H1 (cell line): ENCODE data around the gene KAT8. TPM values are rescaled to one million over a fixed set of nuclear protein-coding genes. Genes with fewer than 3 reads are reported as not detected.

ENCODE experiments used
- CTCF ChIA-PET: fragments of 300-600 bp; sonication (Branson Sonifier 250); formaldehyde crosslinking; loops from one replicate; lab custom pipeline; 2021; ENCODE audit not compliant: partially characterized antibody; lab: Charles Lee
- POLR2A ChIA-PET: fragments of 300-600 bp; sonication (Branson Sonifier 250); formaldehyde crosslinking; loops from one replicate; lab custom pipeline; 2021; ENCODE audit warnings: inconsistent platforms; ENCODE audit not compliant: partially characterized antibody; lab: Charles Lee
- DNase-seq, 2 experiments: peaks; one replicate each; pipeline versions ENCODE4 v3.0.0 to v3.0.0-alpha.2; 2010 to 2022; ENCODE audit warnings: low spot score in 2 of 2, low read depth in 1 of 2, mixed read lengths in 1 of 2
- FAIRE-seq: peaks from 2 replicates; lab custom pipeline; 2011; peaks lifted over from hg19 to GRCh38; lab: Jason Lieb, UNC
- H2AFZ ChIP-seq: 2 replicates; pipeline ENCODE4 v1.8.1; 2012; ENCODE audit warnings: low read length, inconsistent platforms
- H2AK5ac ChIP-seq: 2 replicates; pipeline ENCODE4 v1.6.1; 2013; ENCODE audit warnings: low read depth, low read length
- H2BK120ac ChIP-seq: replicated peaks from 2 replicates; pipeline ENCODE3; 2013; ENCODE audit warnings: low read depth, low read length, inconsistent platforms
- H2BK12ac ChIP-seq: 2 replicates; pipeline ENCODE4 v1.6.1; 2013; ENCODE audit warnings: low read depth, low read length
- H2BK15ac ChIP-seq: 2 replicates; pipeline ENCODE4 v1.6.1; 2013; ENCODE audit warnings: low read length
- H2BK20ac ChIP-seq: 2 replicates; pipeline ENCODE4 v1.6.1; 2013; ENCODE audit warnings: low read length
- H2BK5ac ChIP-seq: 2 replicates; pipeline ENCODE4 v1.6.1; 2013; ENCODE audit warnings: low read depth, low read length
- H3K14ac ChIP-seq: 2 replicates; pipeline ENCODE4 v1.6.1; 2013; ENCODE audit warnings: inconsistent platforms; ENCODE audit not compliant: insufficient read length
- H3K18ac ChIP-seq: 2 replicates; pipeline ENCODE4 v1.6.1; 2013; ENCODE audit warnings: low read length; ENCODE audit errors: extremely low read depth
- H3K23ac ChIP-seq: 2 replicates; pipeline ENCODE4 v1.6.1; 2013; ENCODE audit warnings: inconsistent platforms; ENCODE audit not compliant: insufficient read length
- H3K23me2 ChIP-seq: 2 replicates; pipeline ENCODE4 v1.6.1; 2013; ENCODE audit warnings: low read depth, low read length
- H3K27ac ChIP-seq: 2 replicates; pipeline ENCODE4 v1.6.1; 2011; ENCODE audit warnings: low read depth, low read length, inconsistent platforms
- H3K27me3 ChIP-seq, 4 experiments: replicated peaks in 1 of 4; 1 replicate in 1 of 4; 2 replicates in 3 of 4; pipeline versions ENCODE4 v1.6.1 to v1.8.1; 2011 to 2013; ENCODE audit warnings: low read length in 3 of 4, mild to moderate bottlenecking in 3 of 4, inconsistent platforms in 2 of 4, mixed read lengths in 2 of 4, moderate library complexity in 1 of 4; ENCODE audit not compliant: control insufficient read depth in 3 of 4, insufficient read depth in 3 of 4; ENCODE audit errors: extremely low read depth in 1 of 4
- H3K36me3 ChIP-seq, 4 experiments: 2 replicates each; pipeline versions ENCODE4 v1.6.1 to v1.8.1; 2011 to 2013; ENCODE audit warnings: mild to moderate bottlenecking in 4 of 4, low read length in 3 of 4, moderate library complexity in 2 of 4, control low read depth in 1 of 4, inconsistent platforms in 1 of 4; ENCODE audit not compliant: insufficient read depth in 4 of 4, control insufficient read depth in 2 of 4
- H3K4ac ChIP-seq: replicated peaks from 2 replicates; pipeline ENCODE3; 2013; ENCODE audit warnings: low read length, low read depth, mixed read lengths, inconsistent platforms; ENCODE audit not compliant: insufficient read length
- H3K4me1 ChIP-seq, 4 experiments: replicated peaks in 1 of 4; 1 replicate in 1 of 4; 2 replicates in 3 of 4; pipeline versions ENCODE4 v1.6.1 to v1.8.1; 2011 to 2013; ENCODE audit warnings: low read length in 3 of 4, inconsistent platforms in 2 of 4, mixed read lengths in 1 of 4; ENCODE audit not compliant: insufficient read depth in 4 of 4, control insufficient read depth in 3 of 4
- H3K4me2 ChIP-seq, 2 experiments: 2 replicates each; pipeline versions ENCODE4 v1.6.1 to v1.8.1; 2011 to 2013; ENCODE audit warnings: low read depth in 2 of 2, low read length in 2 of 2, control low read depth in 1 of 2, inconsistent platforms in 1 of 2, mild to moderate bottlenecking in 1 of 2; ENCODE audit not compliant: insufficient read depth in 1 of 2
- H3K4me3 ChIP-seq, 4 experiments: fragments of 200-600, 300-600 bp in 1 of 4; sonication (generic), shearing (Covaris generic), sonication (Bioruptor Twin) in 1 of 4; 2 replicates each; pipeline versions ENCODE4 v1.5.1 to v1.8.1; 2011 to 2016; ENCODE audit warnings: low read length in 4 of 4, low read depth in 3 of 4, control low read depth in 2 of 4, inconsistent platforms in 2 of 4, mild to moderate bottlenecking in 2 of 4, mixed read lengths in 1 of 4, moderate library complexity in 1 of 4; ENCODE audit not compliant: insufficient read depth in 2 of 4; ENCODE audit errors: extremely low read depth in 1 of 4
- H3K56ac ChIP-seq: replicated peaks from 2 replicates; pipeline ENCODE3; 2013; ENCODE audit warnings: low read depth, mild to moderate bottlenecking, mixed read lengths, low read length, inconsistent platforms; ENCODE audit not compliant: insufficient read length
- H3K79me1 ChIP-seq: 2 replicates; pipeline ENCODE4 v1.6.1; 2013; ENCODE audit warnings: low read depth, low read length, control low read depth
- H3K79me2 ChIP-seq, 2 experiments: 2 replicates each; pipeline versions ENCODE4 v1.6.1 to v1.8.1; 2012 to 2013; ENCODE audit warnings: low read length in 2 of 2, mild to moderate bottlenecking in 2 of 2, inconsistent platforms in 1 of 2; ENCODE audit not compliant: insufficient read depth in 2 of 2, control insufficient read depth in 1 of 2
- H3K9ac ChIP-seq, 4 experiments: replicated peaks in 1 of 4; 1 replicate in 1 of 4; 2 replicates in 3 of 4; pipeline versions ENCODE4 v1.6.1 to v1.8.1; 2011 to 2013; ENCODE audit warnings: low read depth in 3 of 4, low read length in 3 of 4, control low read depth in 2 of 4, mild to moderate bottlenecking in 2 of 4, moderate library complexity in 2 of 4, inconsistent platforms in 1 of 4; ENCODE audit errors: extremely low read depth in 1 of 4
- H3K9me3 ChIP-seq, 2 experiments: 2 replicates each; pipeline versions ENCODE4 v1.6.1 to v1.8.1; 2012 to 2013; ENCODE audit warnings: mild to moderate bottlenecking in 2 of 2, moderate library complexity in 2 of 2, control low read depth in 1 of 2, inconsistent platforms in 1 of 2, low read depth in 1 of 2, low read length in 1 of 2, mixed read lengths in 1 of 2; ENCODE audit not compliant: insufficient read depth in 2 of 2
- H4K20me1 ChIP-seq, 2 experiments: replicated peaks in 1 of 2; 2 replicates each; pipeline versions ENCODE3 to v1.8.1; 2011 to 2013; ENCODE audit warnings: inconsistent platforms in 2 of 2, low read length in 2 of 2, mild to moderate bottlenecking in 1 of 2; ENCODE audit not compliant: insufficient read depth in 2 of 2, control insufficient read depth in 1 of 2
- H4K5ac ChIP-seq: 2 replicates; pipeline ENCODE4 v1.6.1; 2013; ENCODE audit warnings: low read length, low read depth, mixed read lengths, inconsistent platforms; ENCODE audit not compliant: insufficient read length
- H4K8ac ChIP-seq: 2 replicates; pipeline ENCODE4 v1.8.0; 2013; ENCODE audit warnings: mild to moderate bottlenecking, moderate library complexity, low read length, inconsistent platforms; ENCODE audit not compliant: insufficient read depth; ENCODE audit errors: extremely low read depth
- H4K91ac ChIP-seq: replicated peaks from 2 replicates; pipeline ENCODE3; 2013; ENCODE audit warnings: low read length, mixed read lengths, inconsistent platforms; ENCODE audit not compliant: insufficient read length
- BACH1 ChIP-seq: IDR thresholded peaks from 2 replicates; pipeline ENCODE4 v1.6.1; 2012; ENCODE audit warnings: low read length, improper control_type of control experiment
- KDM4A ChIP-seq: IDR thresholded peaks from one replicate; pipeline ENCODE4 v1.7.1; 2012; ENCODE audit warnings: low read depth, mild to moderate bottlenecking, moderate library complexity, low read length, inconsistent platforms; ENCODE audit not compliant: severe bottlenecking
- NRF1 ChIP-seq: IDR thresholded peaks from 2 replicates; pipeline ENCODE4 v1.6.1; 2011; ENCODE audit warnings: mild to moderate bottlenecking, low read depth, low read length, improper control_type of control experiment
- SUZ12 ChIP-seq: fragments of 200-600 bp; sonication (generic); IDR thresholded peaks from 2 replicates; pipeline ENCODE4 v1.6.1; 2012; ENCODE audit warnings: mild to moderate bottlenecking, inconsistent platforms, low read length, moderate library complexity, mixed read lengths
- WGBS, 2 experiments: shearing (Covaris generic) in 1 of 2; methylation state at CpG; one replicate each; pipeline versions ENCODE4 v1.1.6 to v1.1.7; 2013 to 2015; ENCODE audit warnings: low lambda C conversion rate in 2 of 2, mixed read lengths in 2 of 2, inconsistent platforms in 1 of 2, low coverage in 1 of 2, missing lambda C conversion rate in 1 of 2; ENCODE audit not compliant: insufficient replicate concordance in 2 of 2, insufficient coverage in 1 of 2, insufficient read length in 1 of 2; ENCODE audit errors: extremely low coverage in 1 of 2, missing lambda C conversion rate in 1 of 2; 5-methylcytosine and 5-hydroxymethylcytosine counted together
- polyA plus RNA-seq, 7 experiments: library from polyadenylated mRNA; depleted of rRNA in 3 of 7; stranded (reverse) in 5 of 7; unstranded in 2 of 7; fragments of >200 nt in 5 of 7; fragments of 200-250 nt in 2 of 7; gene quantifications; 1 replicate in 5 of 7; 2 replicates in 1 of 7; 4 replicates in 1 of 7; pipeline versions ENCODE4 v1.2.1 to v1.2.3, GENCODE V29; 2011 to 2013; ENCODE audit warnings: missing spikeins in 2 of 7, mixed read lengths in 2 of 7
- total RNA-seq: library from RNA; stranded (reverse); fragmentation: NEBNext Ultra II Directional; extraction: Animal tissue kit (Norgen Biotek cat#: 25700); gene quantifications from 2 replicates; pipeline ENCODE4 v1.2.1, GENCODE V29; 2021

KAT8 gene
- total and polyA plus RNA-seq, 2 of the 8 experiments (the other 6 are each of a cell fraction or from before 2014, with no cell fraction given) = 52.6 to 61.6 TPM

GRCh38 chr16:31143011-31143693 is 25.7 kb downstream of the KAT8 start:
- H3K27ac ChIP-seq = no peak overlapping the region
- no peak overlapping the region for H3K23ac ChIP-seq
- no peaks in the 10 kb centered on the region for H3K79me2 ChIP-seq
- peaks cover 5 to 25% (median 22%) of the 10 kb centered on the region in 4 experiments for H3K4me1 ChIP-seq
- no peak overlapping the region for H2AFZ ChIP-seq
- no peak overlapping the region for H2AK5ac ChIP-seq
- H2BK120ac ChIP-seq = no peak overlapping the region
- H3K4ac ChIP-seq = no peak overlapping the region
- no peaks in the 10 kb centered on the region for H3K79me1 ChIP-seq
- H2BK12ac ChIP-seq = peak overlapping the region; percentile 55; the same call in 1 of the 2 replicates
- peak overlapping the region; percentile 93 for H3K18ac ChIP-seq
- H3K23me2 ChIP-seq = peaks cover 5% of the 10 kb centered on the region; the same call in 1 of the 2 replicates
- H4K5ac ChIP-seq = no peak overlapping the region
- 0 out of 2 replicates have a peak overlapping the region, but pooled peaks have one; percentile 88 for H2BK15ac ChIP-seq
- H2BK5ac ChIP-seq = no peak overlapping the region
- H4K20me1 ChIP-seq = no peaks in the 10 kb centered on the region
- H3K36me3 ChIP-seq = no peaks in the 10 kb centered on the region
- H4K8ac ChIP-seq = no peak overlapping the region; the same call in 1 of the 2 replicates
- H3K9ac ChIP-seq = no peak overlapping the region; a peak in 1 of 7 replicates
- no peak overlapping the region for H2BK20ac ChIP-seq
- peak overlapping the region; percentile 4 to 72; a peak in 2 of 4 replicates for H3K4me2 ChIP-seq
- peaks cover 1 to 20% (median 15%) of the 10 kb centered on the region in 4 experiments for H3K27me3 ChIP-seq
- DNase-seq (peak in 1 of 2 experiments; percentile 55), FAIRE-seq (no peak)
- no peaks in the 10 kb centered on the region for H3K9me3 ChIP-seq
- POLR2A ChIA-PET = interaction anchor here (0.6 to 34.9 kb wide), 12 partner anchors 22 to 315 kb away, joined by 3 to 713 read pairs (median 5); partner anchors contain the start of genes ARMC5, BCKDK, FUS and HSD3B7
- TF ChIP-seq SUZ12 = peak; percentile 14; the same call in 1 of the 2 replicates
- TF ChIP-seq BACH1 = no peak
- TF ChIP-seq NRF1 = no peak
- TF ChIP-seq KDM4A = no peak
- TF ChIP-seq, all 59 proteins: peak for 1
- WGBS, 2 experiments = 79% methylated on average over 19 of the region's 22 CpGs; no CpG with 5 or more reads in 1 of the 2 experiments
- no peak overlapping the region for H3K56ac ChIP-seq
- H3K14ac ChIP-seq = no peak overlapping the region
- peak overlapping the region; percentile 96 for H4K91ac ChIP-seq
- CTCF ChIA-PET = interaction anchor here (0.8 to 8.1 kb wide), 24 partner anchors 9 to 189 kb away, joined by 3 to 56 read pairs (median 4); partner anchors contain the start of genes BCKDK, HSD3B7, KAT8 and PRSS53
- H3K4me3 ChIP-seq = peak overlapping the region in 2 of 4 experiments; percentile 10 to 54; a peak in 5 of 8 replicates
